ENCODE data around the gene SUGCT. TPM values are rescaled to one million over a fixed set of nuclear protein-coding genes. Genes with fewer than 3 reads are reported as not detected.

SUGCT gene
- polyA plus RNA-seq, 1 of the 3 experiments (the other 2 are of a cell fraction): 53.7 TPM

GRCh38 chr7:40634118-40634517 lies 499.3 kb downstream of the SUGCT start:
- Histone ChIP-seq H3K27ac (ENCODE audit: low read depth in 2 of 2, low read length in 1 of 2) (no peak overlapping the region), H3K9ac (no peak overlapping the region), H3K4me2 (no peak overlapping the region), H2AFZ (ENCODE audit: low read depth) (no peak overlapping the region), H3K36me3 (replicated peaks in 1 of 2; ENCODE audit: control insufficient read depth in 1 of 2, insufficient read depth in 2 of 2, low read length in 1 of 2) (peaks cover 9 to 40% of the 10 kb centered on the region in 2 experiments), H3K4me1 (ENCODE audit: control insufficient read depth in 1 of 2, insufficient read depth in 2 of 2, low read depth in 1 of 2, low read length in 1 of 2) (peaks cover 0 to 3% of the 10 kb centered on the region in 2 experiments; a peak in 2 of 4 replicates), H3K9me2 (no peaks in the 10 kb centered on the region), H4K20me1 (ENCODE audit: insufficient read depth) (no peaks in the 10 kb centered on the region), H3K27me3 (ENCODE audit: insufficient read depth) (no peaks in the 10 kb centered on the region), H3K79me2 (ENCODE audit: insufficient read depth) (peaks cover 37% of the 10 kb centered on the region), H3F3A (replicated peaks; ENCODE audit: insufficient read depth) (no peaks in the 10 kb centered on the region), H3K4me3 (ENCODE audit: low read depth in 2 of 2, low read length in 1 of 2) (no peak overlapping the region), H3K9me3 (no peaks in the 10 kb centered on the region)
- WGBS (ENCODE audit: low lambda C conversion rate): 93% methylated on average over 8 of the region's 8 CpGs
- no peak for DNase-seq
- ChIA-PET POLR2A (no interaction called here), CTCF (interaction anchor here (0.9 to 1.8 kb wide), 3 partner anchors 9 to 1071 kb away, joined by 3 to 5 read pairs (median 3); no protein-coding TSS in a partner anchor)
- TF ChIP-seq CHD2 (IDR thresholded peaks at IDR 0.05; ENCODE audit: low read length, partially characterized antibody) (no peak), EP300 (IDR thresholded peaks at IDR 0.05; ENCODE audit: borderline replicate concordance in 1 of 2, low read depth in 1 of 2, low read length in 1 of 2) (no peak), MAX (IDR thresholded peaks at IDR 0.05; ENCODE audit: low read depth) (no peak), MXI1 (IDR thresholded peaks at IDR 0.05; ENCODE audit: low read depth, low read length) (no peak), TAF1 (IDR thresholded peaks at IDR 0.05; ENCODE audit: borderline replicate concordance, low read depth, low read length) (no peak), EZH2phosphoT487 (IDR thresholded peaks at IDR 0.05; ENCODE audit: borderline replicate concordance, low read depth) (no peak), TCF12 (IDR thresholded peaks at IDR 0.05) (no peak), USF1 (IDR thresholded peaks at IDR 0.05; ENCODE audit: borderline replicate concordance, low read depth) (no peak), RFX5 (IDR thresholded peaks at IDR 0.05; ENCODE audit: low read length) (no peak), JUND (IDR thresholded peaks at IDR 0.05) (no peak), CTCF (IDR thresholded peaks at IDR 0.05) (no peak), ZBTB33 (IDR thresholded peaks at IDR 0.05; ENCODE audit: borderline replicate concordance, low read depth) (no peak), NRF1 (IDR thresholded peaks at IDR 0.05; ENCODE audit: low read depth, low read length) (no peak), PBX3 (IDR thresholded peaks at IDR 0.05) (no peak)

All from SK-N-SH (cell line).